HepG2 (cell line): ENCODE measurements around the gene CARS2. TPM values are rescaled to one million over a fixed set of nuclear protein-coding genes. Genes with fewer than 3 reads are reported as not detected.
A peak's percentile ranks its signal among the peaks of the same experiment; 100 is the strongest.

Experiments
- ARNT ChIP-seq: fragments of 450-650 bp; IDR thresholded peaks from 2 replicates; pipeline ENCODE4 v1.6.1; 2017
- E2F1 ChIP-seq: sonication (generic); formaldehyde crosslinking; IDR thresholded peaks from 2 replicates; pipeline ENCODE4 v1.5.0; 2020; ENCODE audit warnings: missing genetic modification reagents
- ELF3 ChIP-seq: IDR thresholded peaks from 2 replicates; pipeline ENCODE4 v1.6.1; 2016; ENCODE audit warnings: missing genetic modification reagents, missing compliant biosample characterization
- ETV5 ChIP-seq: IDR thresholded peaks from 2 replicates; pipeline ENCODE4 v1.6.1; 2018; ENCODE audit warnings: missing biosample characterization, missing genetic modification reagents, inconsistent platforms, borderline replicate concordance
- HNRNPUL1 ChIP-seq: fragments of 200-400 bp; formaldehyde crosslinking; IDR thresholded peaks from 2 replicates; pipeline ENCODE4 v1.6.1; 2017; ENCODE audit warnings: low read depth, mild to moderate bottlenecking, low read length, moderate library complexity
- KLF13 ChIP-seq: sonication (generic); formaldehyde crosslinking; IDR thresholded peaks from 2 replicates; pipeline ENCODE4 v1.4.0; 2020; ENCODE audit warnings: mild to moderate bottlenecking, missing genetic modification reagents
- PBX3 ChIP-seq: sonication (generic); formaldehyde crosslinking; IDR thresholded peaks from 2 replicates; pipeline ENCODE4 v1.8.1; 2023; ENCODE audit warnings: missing genetic modification reagents, inconsistent platforms, borderline replicate concordance
- RAD21 ChIP-seq: fragments of 450-650 bp; formaldehyde crosslinking; IDR thresholded peaks from 2 replicates; pipeline ENCODE4 v1.5.0; 2020; ENCODE audit warnings: mild to moderate bottlenecking
- RARA ChIP-seq: IDR thresholded peaks from 2 replicates; pipeline ENCODE4 v1.6.1; 2016; ENCODE audit warnings: missing genetic modification reagents, missing compliant biosample characterization
- SRSF4 ChIP-seq: fragments of 200-400 bp; formaldehyde crosslinking; IDR thresholded peaks from one replicate; pipeline ENCODE4 v1.6.1; 2018; ENCODE audit warnings: mild to moderate bottlenecking, low read depth, low read length, moderate library complexity; ENCODE audit not compliant: poor library complexity, severe bottlenecking
- ZC3H13 ChIP-seq: sonication (generic); formaldehyde crosslinking; IDR thresholded peaks from 2 replicates; pipeline ENCODE4 v1.8.1; 2023; ENCODE audit warnings: mild to moderate bottlenecking, missing genetic modification reagents, moderate library complexity
- ZFP62 ChIP-seq: sonication (generic); formaldehyde crosslinking; IDR thresholded peaks from 2 replicates; pipeline ENCODE4 v1.4.0; 2020; ENCODE audit warnings: missing genetic modification reagents
- ZNF225 ChIP-seq: sonication (generic); formaldehyde crosslinking; IDR thresholded peaks from 2 replicates; pipeline ENCODE4 v1.4.0; 2020; ENCODE audit warnings: mild to moderate bottlenecking, missing genetic modification reagents
- ZNF280B ChIP-seq: sonication (generic); formaldehyde crosslinking; IDR thresholded peaks from 2 replicates; pipeline ENCODE4 v1.5.0; 2020; ENCODE audit warnings: missing genetic modification reagents, mild to moderate bottlenecking, borderline replicate concordance
- ZNF549 ChIP-seq: sonication (generic); formaldehyde crosslinking; IDR thresholded peaks from 2 replicates; pipeline ENCODE4 v1.5.0; 2020; ENCODE audit warnings: missing genetic modification reagents
- ZNF597 ChIP-seq: sonication (generic); formaldehyde crosslinking; IDR thresholded peaks from 2 replicates; pipeline ENCODE4 v1.5.0; 2020; ENCODE audit warnings: missing genetic modification reagents
- ZNF646 ChIP-seq: sonication (generic); formaldehyde crosslinking; IDR thresholded peaks from 2 replicates; pipeline ENCODE4 v1.9.0; 2021; ENCODE audit warnings: mild to moderate bottlenecking, missing genetic modification reagents
- ZNF878 ChIP-seq: sonication (generic); formaldehyde crosslinking; IDR thresholded peaks from 2 replicates; pipeline ENCODE4 v1.8.1; 2023; ENCODE audit warnings: mild to moderate bottlenecking, missing genetic modification reagents, moderate library complexity
- polyA plus RNA-seq, 8 experiments: library from polyadenylated mRNA; depleted of rRNA in 3 of 8; stranded (reverse) in 7 of 8; unstranded in 1 of 8; fragments of >200 nt; fragmentation: Illumina TruSeq in 4 of 8; extraction: Trizol in 4 of 8; gene quantifications; 2 replicates each; pipeline versions ENCODE4 v1.2.1 to v1.2.3, GENCODE V29; 2011 to 2016; ENCODE audit warnings: low read depth in 4 of 8, missing spikeins in 1 of 8, mixed read lengths in 1 of 8; ENCODE audit not compliant: insufficient read depth in 1 of 8
- total RNA-seq, 5 experiments: library from RNA; depleted of rRNA; stranded (reverse); fragments of >200 nt; fragmentation: Illumina TruSeq; extraction: Trizol; gene quantifications; 2 replicates each; pipeline ENCODE4 v1.2.3, GENCODE V29; 2016; ENCODE audit warnings: low read depth in 1 of 5

CARS2 gene
- total and polyA plus RNA-seq, 2 of the 13 experiments (the other 11 are each of a cell fraction or from before 2014, with no cell fraction given) = 41.1 to 59.3 TPM

- peak; percentile 98 for TF ChIP-seq PBX3 (CRISPR knock-in tag)
- no peak for TF ChIP-seq ZC3H13 (CRISPR knock-in tag)
- TF ChIP-seq ZNF597 (CRISPR knock-in tag) = no peak
- TF ChIP-seq RARA (CRISPR knock-in tag) = peak; percentile 30; the same call in 1 of the 2 replicates
- TF ChIP-seq ZNF225 (CRISPR knock-in tag) = no peak
- no peak for TF ChIP-seq ARNT
- no peak for TF ChIP-seq ZNF549 (CRISPR knock-in tag)
- TF ChIP-seq KLF13 = no peak
- peak; percentile 19; the same call in 1 of the 2 replicates for TF ChIP-seq RAD21 (CRISPR knock-in tag)
- no peak; the same call in 1 of the 2 replicates for TF ChIP-seq ZNF280B
- no peak for TF ChIP-seq ZNF878 (CRISPR knock-in tag)
- TF ChIP-seq ETV5 (CRISPR knock-in tag) = peak; percentile 68
- no peak for TF ChIP-seq ZNF646
- TF ChIP-seq HNRNPUL1 = no peak
- TF ChIP-seq ELF3 = no peak
- TF ChIP-seq ZFP62 = no peak
- TF ChIP-seq SRSF4 = no peak
- peak; percentile 61; the same call in 1 of the 2 replicates for TF ChIP-seq E2F1 (CRISPR knock-in tag)
These were observed 90.4 kb downstream of the CARS2 start, which contains the start of gene NAXD (continued) for GRCh38 chr13:110615322-110616102.
